GM20000 (cell line): ENCODE results near the gene ADCK1.

Experiments used
- DNase-seq: peaks from one replicate; pipeline ENCODE4 v3.0.0; 2012; ENCODE audit warnings: low spot score
- CTCF ChIP-seq: IDR thresholded peaks from 2 replicates; pipeline ENCODE4 v1.5.1; 2012; ENCODE audit warnings: mild to moderate bottlenecking, control low read depth; ENCODE audit errors: extremely low read depth, missing control alignments

ADCK1 gene

DNA sequence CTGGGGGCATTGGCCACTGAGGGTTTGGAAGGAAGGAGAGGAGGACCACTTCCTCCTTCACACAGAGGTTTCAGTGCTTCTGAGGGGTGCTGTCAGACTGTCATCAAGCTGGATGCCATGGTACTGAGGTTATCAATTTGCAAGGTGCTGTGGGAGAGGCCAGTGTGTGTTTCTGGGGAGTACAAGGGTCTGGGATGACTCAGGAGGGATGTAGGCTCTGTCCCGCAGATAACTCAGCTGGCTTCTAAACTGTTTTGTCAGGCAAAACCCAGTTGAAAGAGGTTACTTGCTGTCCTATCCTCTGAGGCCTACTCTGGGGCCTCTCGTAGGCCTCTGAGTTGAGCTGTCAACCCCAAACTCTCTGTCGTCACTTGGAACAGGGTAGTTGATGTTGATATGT, 22.8 kb downstream of the ADCK1 start:
- no peak for DNase-seq
- no peak for TF ChIP-seq CTCF

DNA sequence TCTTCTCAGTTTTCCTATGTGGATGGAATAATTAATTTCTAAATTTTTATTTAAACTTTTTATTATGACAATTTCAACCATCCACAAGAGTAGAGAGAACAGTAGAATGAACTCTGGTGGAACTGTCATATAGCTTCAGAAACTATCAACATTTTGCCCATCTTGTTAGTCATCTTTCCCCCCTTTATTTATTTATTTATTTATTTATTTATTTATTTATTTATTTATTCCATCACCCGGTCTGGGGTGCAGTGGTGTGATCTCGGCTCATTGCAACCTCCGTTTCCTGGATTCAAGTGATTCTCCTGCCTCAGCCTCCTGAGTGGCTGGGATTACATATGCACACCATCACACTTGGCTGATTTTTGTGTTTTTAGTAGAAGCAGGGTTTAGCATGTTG, 23.5 kb downstream of the ADCK1 start:
- no peak for DNase-seq
- no peak for TF ChIP-seq CTCF

GRCh38 chr14:77825895-77826519, 26.1 kb downstream of the ADCK1 start:
- TF ChIP-seq CTCF: no peak
- no peak for DNase-seq

DNA sequence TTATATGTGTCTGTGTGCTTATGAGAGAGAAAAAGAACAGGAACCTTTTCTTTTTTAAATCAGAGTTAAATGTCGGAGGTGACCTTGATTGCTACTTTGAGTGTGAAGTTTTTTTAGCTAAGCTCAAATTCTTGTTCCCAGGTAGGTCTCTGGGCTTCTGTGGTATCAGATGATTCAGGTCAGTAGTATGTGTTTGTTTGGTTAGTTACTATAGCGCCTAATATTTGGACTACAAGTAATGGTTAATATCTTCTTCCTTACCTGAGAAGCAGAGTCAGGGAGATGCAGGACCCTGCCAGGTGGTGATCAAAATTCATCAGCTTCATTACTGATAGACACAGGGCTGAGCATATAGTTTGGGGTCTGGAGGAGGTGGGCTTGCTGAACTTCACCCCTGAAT, 30.8 kb downstream of the ADCK1 start:
- no peak for DNase-seq
- no peak for TF ChIP-seq CTCF

- no peak for DNase-seq
- no peak for TF ChIP-seq CTCF
These were observed 32.4 kb downstream of the ADCK1 start for GRCh38 chr14:77832297-77832696.

GRCh38 chr14:77837926-77838325, 38.0 kb downstream of the ADCK1 start:
- DNase-seq: no peak
- TF ChIP-seq CTCF: no peak

GRCh38 chr14:77838831-77839511, 39.1 kb downstream of the ADCK1 start:
- DNase-seq: no peak
- no peak for TF ChIP-seq CTCF
